Spleen (tissue), 7 donors: ENCODE data around the gene NLGN2.

Experiments used
- POLR2AphosphoS5 ChIP-seq, 3 donors: sonication (generic); formaldehyde crosslinking; IDR thresholded peaks; one replicate each; pipeline ENCODE4 v1.5.1; 2017; ENCODE audit warnings: antibody characterized with exemption in 3 of 3
- TF ChIP-seq, protein P1 (sequence below), 11 experiments: fragments of 200-600 bp in 7 of 11; fragments of 450-650 bp in 4 of 11; sonication (generic) in 4 of 11; IDR thresholded peaks in 8 of 11; conservative IDR thresholded peaks in 3 of 11; 1 replicate in 7 of 11; 2 replicates in 4 of 11; pipeline versions ENCODE4 v1.4.0 to v1.8.0; 2016 to 2021; ENCODE audit warnings: antibody characterized with exemption in 11 of 11, inconsistent platforms in 4 of 11, mild to moderate bottlenecking in 1 of 11
- donor health status: DM: no; HTN: no; CAD: no; lungs with moderate emphysema.
- donor health status: DM: no; HTN: no; CAD: no.
- donor health status: DM: no; HTN: no; CAD: no.

DNA sequence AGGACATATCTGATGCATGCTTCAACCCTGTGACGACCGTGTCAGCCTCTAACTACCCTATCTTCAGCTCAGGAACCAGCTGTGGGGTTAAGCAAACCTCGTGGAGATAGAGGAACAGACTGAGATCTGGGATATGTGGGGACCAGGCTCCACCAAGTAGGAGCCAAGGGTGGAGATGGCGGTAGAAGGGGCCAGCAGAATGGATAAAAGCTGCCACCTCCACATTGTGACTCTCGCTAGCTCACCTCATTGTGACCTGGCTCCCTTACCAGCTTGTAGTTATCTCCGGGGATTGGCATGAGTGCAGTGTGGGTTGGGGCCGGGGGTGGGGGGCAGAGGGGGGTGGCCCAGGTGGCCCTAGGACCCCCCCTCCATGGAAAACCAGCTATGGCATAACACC is 17.7 kb downstream of the NLGN2 start, which contains the start of gene SPEM2:
- TF ChIP-seq, protein P1, sequence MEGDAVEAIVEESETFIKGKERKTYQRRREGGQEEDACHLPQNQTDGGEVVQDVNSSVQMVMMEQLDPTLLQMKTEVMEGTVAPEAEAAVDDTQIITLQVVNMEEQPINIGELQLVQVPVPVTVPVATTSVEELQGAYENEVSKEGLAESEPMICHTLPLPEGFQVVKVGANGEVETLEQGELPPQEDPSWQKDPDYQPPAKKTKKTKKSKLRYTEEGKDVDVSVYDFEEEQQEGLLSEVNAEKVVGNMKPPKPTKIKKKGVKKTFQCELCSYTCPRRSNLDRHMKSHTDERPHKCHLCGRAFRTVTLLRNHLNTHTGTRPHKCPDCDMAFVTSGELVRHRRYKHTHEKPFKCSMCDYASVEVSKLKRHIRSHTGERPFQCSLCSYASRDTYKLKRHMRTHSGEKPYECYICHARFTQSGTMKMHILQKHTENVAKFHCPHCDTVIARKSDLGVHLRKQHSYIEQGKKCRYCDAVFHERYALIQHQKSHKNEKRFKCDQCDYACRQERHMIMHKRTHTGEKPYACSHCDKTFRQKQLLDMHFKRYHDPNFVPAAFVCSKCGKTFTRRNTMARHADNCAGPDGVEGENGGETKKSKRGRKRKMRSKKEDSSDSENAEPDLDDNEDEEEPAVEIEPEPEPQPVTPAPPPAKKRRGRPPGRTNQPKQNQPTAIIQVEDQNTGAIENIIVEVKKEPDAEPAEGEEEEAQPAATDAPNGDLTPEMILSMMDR (IDR thresholded peaks at IDR 0.05 in 8 of 11, conservative IDR thresholded peaks at IDR 0.05 in 3 of 11): no peak
- no peak for TF ChIP-seq POLR2AphosphoS5 (IDR thresholded peaks at IDR 0.05)
